HepG2 (cell line): ENCODE data around the gene CDC37L1. TPM values are rescaled to one million over a fixed set of nuclear protein-coding genes. Genes with fewer than 3 reads are reported as not detected.
A peak's percentile ranks its signal among the peaks of the same experiment; 100 is the strongest.

Source experiments
- ATF4 ChIP-seq, 2 experiments: fragments of 450-650 bp in 1 of 2; sonication (generic) in 1 of 2; formaldehyde crosslinking; IDR thresholded peaks; 2 replicates each; pipeline versions ENCODE4 v1.5.0 to v1.8.0; 2020 to 2022; ENCODE audit warnings: mild to moderate bottlenecking in 1 of 2, missing genetic modification reagents in 1 of 2
- BCL3 ChIP-seq: sonication (generic); formaldehyde crosslinking; IDR thresholded peaks from 2 replicates; pipeline ENCODE4 v1.5.1; 2020; ENCODE audit warnings: mild to moderate bottlenecking, missing genetic modification reagents, moderate library complexity
- EEA1 ChIP-seq: sonication (generic); formaldehyde crosslinking; IDR thresholded peaks from 2 replicates; pipeline ENCODE4 v1.5.1; 2020; ENCODE audit warnings: mild to moderate bottlenecking, missing genetic modification reagents, borderline replicate concordance
- HHEX ChIP-seq: IDR thresholded peaks from 2 replicates; pipeline ENCODE4 v1.6.1; 2016; ENCODE audit warnings: control low read depth
- HIVEP1 ChIP-seq: sonication (generic); formaldehyde crosslinking; IDR thresholded peaks from 2 replicates; pipeline ENCODE4 v1.4.0; 2020; ENCODE audit warnings: mild to moderate bottlenecking, missing genetic modification reagents
- HMGA1 ChIP-seq: sonication (generic); formaldehyde crosslinking; conservative IDR thresholded peaks from 2 replicates; pipeline ENCODE4 v1.4.0; 2020; ENCODE audit warnings: missing genetic modification reagents
- NFKB2 ChIP-seq: sonication (generic); formaldehyde crosslinking; IDR thresholded peaks from 2 replicates; pipeline ENCODE4 v1.4.0; 2020; ENCODE audit warnings: missing genetic modification reagents, borderline replicate concordance
- PHB2 ChIP-seq: fragments of 450-650 bp; IDR thresholded peaks from 2 replicates; pipeline ENCODE4 v1.6.1; 2018; ENCODE audit not compliant: partially characterized antibody
- POLR2G ChIP-seq: fragments of 200-400 bp; formaldehyde crosslinking; IDR thresholded peaks from 2 replicates; pipeline ENCODE4 v1.6.1; 2018; ENCODE audit warnings: mild to moderate bottlenecking, low read depth, low read length, moderate library complexity
- TCF7L2 ChIP-seq: IDR thresholded peaks from 2 replicates; pipeline ENCODE4 v1.6.1; 2011; ENCODE audit warnings: mild to moderate bottlenecking, low read depth, low read length, moderate library complexity
- ZFP37 ChIP-seq: sonication (generic); formaldehyde crosslinking; IDR thresholded peaks from 2 replicates; pipeline ENCODE4 v1.4.0; 2020; ENCODE audit warnings: missing genetic modification reagents, borderline replicate concordance
- ZKSCAN8 ChIP-seq: IDR thresholded peaks from 2 replicates; pipeline ENCODE4 v1.6.1; 2016; ENCODE audit warnings: borderline replicate concordance, missing genetic modification reagents, missing compliant biosample characterization
- ZNF253 ChIP-seq: sonication (generic); formaldehyde crosslinking; IDR thresholded peaks from 2 replicates; pipeline ENCODE4 v1.8.0; 2022; ENCODE audit warnings: mild to moderate bottlenecking, missing genetic modification reagents, borderline replicate concordance
- ZNF329 ChIP-seq: sonication (generic); formaldehyde crosslinking; IDR thresholded peaks from 2 replicates; pipeline ENCODE4 v1.9.0; 2021; ENCODE audit warnings: low read depth, mild to moderate bottlenecking, missing genetic modification reagents
- ZNF549 ChIP-seq: sonication (generic); formaldehyde crosslinking; IDR thresholded peaks from 2 replicates; pipeline ENCODE4 v1.5.0; 2020; ENCODE audit warnings: missing genetic modification reagents
- ZNF674 ChIP-seq: sonication (generic); formaldehyde crosslinking; IDR thresholded peaks from 2 replicates; pipeline ENCODE4 v1.5.0; 2020; ENCODE audit warnings: low read depth, mild to moderate bottlenecking, missing genetic modification reagents
- ZNF710 ChIP-seq: sonication (generic); formaldehyde crosslinking; IDR thresholded peaks from 2 replicates; pipeline ENCODE4 v1.5.0; 2020; ENCODE audit warnings: mild to moderate bottlenecking, missing genetic modification reagents, borderline replicate concordance
- ZSCAN25 ChIP-seq: sonication (generic); formaldehyde crosslinking; IDR thresholded peaks from 2 replicates; pipeline ENCODE4 v1.8.0; 2022; ENCODE audit warnings: mild to moderate bottlenecking, missing genetic modification reagents
- polyA plus RNA-seq, 8 experiments: library from polyadenylated mRNA; depleted of rRNA in 3 of 8; stranded (reverse) in 7 of 8; unstranded in 1 of 8; fragments of >200 nt; fragmentation: Illumina TruSeq in 4 of 8; extraction: Trizol in 4 of 8; gene quantifications; 2 replicates each; pipeline versions ENCODE4 v1.2.1 to v1.2.3, GENCODE V29; 2011 to 2016; ENCODE audit warnings: low read depth in 4 of 8, missing spikeins in 1 of 8, mixed read lengths in 1 of 8; ENCODE audit not compliant: insufficient read depth in 1 of 8
- total RNA-seq, 5 experiments: library from RNA; depleted of rRNA; stranded (reverse); fragments of >200 nt; fragmentation: Illumina TruSeq; extraction: Trizol; gene quantifications; 2 replicates each; pipeline ENCODE4 v1.2.3, GENCODE V29; 2016; ENCODE audit warnings: low read depth in 1 of 5
- TF ChIP-seq, protein P1 (sequence below): IDR thresholded peaks from 2 replicates; pipeline ENCODE4 v1.6.1; 2016; ENCODE audit warnings: mild to moderate bottlenecking
- TF ChIP-seq, protein P2 (sequence below): IDR thresholded peaks from 2 replicates; pipeline ENCODE4 v1.6.1; 2016; ENCODE audit warnings: missing genetic modification reagents, missing compliant biosample characterization
- TF ChIP-seq, protein P3 (sequence below): sonication (generic); formaldehyde crosslinking; IDR thresholded peaks from 2 replicates; pipeline ENCODE4 v1.4.0; 2020; ENCODE audit warnings: mild to moderate bottlenecking, missing genetic modification reagents

The CDC37L1 gene
- total and polyA plus RNA-seq, 2 of the 13 experiments (the other 11 are each of a cell fraction or from before 2014, with no cell fraction given): 5.5 to 17.0 TPM

DNA sequence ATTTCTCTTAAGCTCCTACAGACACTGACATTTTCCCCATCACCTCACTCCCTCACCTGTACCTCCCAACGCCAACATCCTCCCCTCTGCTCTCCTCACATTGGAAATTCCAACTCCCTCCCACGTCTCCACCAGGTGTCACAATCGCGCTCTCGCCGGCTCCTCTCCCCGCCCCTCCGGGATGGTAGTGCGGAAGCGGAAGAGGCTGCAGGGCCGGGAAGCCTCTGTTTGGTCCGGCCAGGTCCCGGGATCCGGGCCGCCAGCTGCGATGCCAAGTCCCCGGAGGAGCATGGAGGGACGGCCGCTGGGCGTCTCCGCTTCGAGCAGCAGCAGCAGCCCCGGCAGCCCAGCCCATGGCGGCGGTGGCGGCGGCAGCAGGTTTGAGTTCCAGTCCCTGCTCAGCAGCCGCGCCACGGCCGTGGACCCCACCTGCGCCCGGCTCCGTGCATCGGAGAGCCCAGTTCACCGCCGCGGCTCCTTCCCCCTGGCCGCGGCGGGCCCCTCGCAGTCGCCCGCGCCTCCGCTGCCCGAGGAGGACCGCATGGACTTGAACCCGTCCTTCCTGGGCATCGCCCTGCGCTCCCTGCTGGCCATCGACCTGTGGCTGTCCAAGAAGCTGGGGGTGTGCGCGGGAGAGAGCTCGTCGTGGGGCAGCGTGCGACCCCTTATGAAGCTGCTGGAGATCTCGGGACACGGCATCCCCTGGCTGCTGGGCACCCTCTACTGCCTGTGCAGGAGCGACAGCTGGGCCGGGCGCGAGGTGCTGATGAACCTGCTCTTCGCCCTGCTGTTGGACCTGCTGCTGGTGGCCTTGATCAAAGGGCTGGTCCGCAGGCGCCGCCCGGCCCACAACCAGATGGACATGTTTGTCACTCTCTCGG is 17.0 kb upstream of the CDC37L1 start, which contains the start of gene PLPP6 (continued):
- peak; percentile 9; the same call in 1 of the 2 replicates for TF ChIP-seq ZSCAN25
- no peak for TF ChIP-seq ZNF253 (CRISPR knock-in tag)
- no peak for TF ChIP-seq HHEX
- TF ChIP-seq ZNF710 (CRISPR knock-in tag): peak; percentile 69; the same call in 1 of the 2 replicates
- no peak for TF ChIP-seq HIVEP1 (CRISPR knock-in tag)
- no peak for TF ChIP-seq TCF7L2
- TF ChIP-seq HMGA1 (CRISPR knock-in tag): no peak
- peak; percentile 86; the same call in 1 of the 2 replicates for TF ChIP-seq BCL3 (CRISPR knock-in tag)
- no peak for TF ChIP-seq ZNF549 (CRISPR knock-in tag)
- no peak for TF ChIP-seq PHB2
- no peak for TF ChIP-seq ZNF329 (CRISPR knock-in tag)
- TF ChIP-seq ZKSCAN8 (CRISPR knock-in tag): peak; percentile 22; the same call in 1 of the 2 replicates
- TF ChIP-seq, protein P1, sequence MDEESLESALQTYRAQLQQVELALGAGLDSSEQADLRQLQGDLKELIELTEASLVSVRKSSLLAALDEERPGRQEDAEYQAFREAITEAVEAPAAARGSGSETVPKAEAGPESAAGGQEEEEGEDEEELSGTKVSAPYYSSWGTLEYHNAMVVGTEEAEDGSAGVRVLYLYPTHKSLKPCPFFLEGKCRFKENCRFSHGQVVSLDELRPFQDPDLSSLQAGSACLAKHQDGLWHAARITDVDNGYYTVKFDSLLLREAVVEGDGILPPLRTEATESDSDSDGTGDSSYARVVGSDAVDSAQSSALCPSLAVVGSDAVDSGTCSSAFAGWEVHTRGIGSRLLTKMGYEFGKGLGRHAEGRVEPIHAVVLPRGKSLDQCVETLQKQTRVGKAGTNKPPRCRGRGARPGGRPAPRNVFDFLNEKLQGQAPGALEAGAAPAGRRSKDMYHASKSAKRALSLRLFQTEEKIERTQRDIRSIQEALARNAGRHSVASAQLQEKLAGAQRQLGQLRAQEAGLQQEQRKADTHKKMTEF (CRISPR knock-in tag): peak; percentile 76
- TF ChIP-seq NFKB2 (CRISPR knock-in tag): peak; percentile 90
- TF ChIP-seq POLR2G: peak; percentile 90
- TF ChIP-seq, protein P2, sequence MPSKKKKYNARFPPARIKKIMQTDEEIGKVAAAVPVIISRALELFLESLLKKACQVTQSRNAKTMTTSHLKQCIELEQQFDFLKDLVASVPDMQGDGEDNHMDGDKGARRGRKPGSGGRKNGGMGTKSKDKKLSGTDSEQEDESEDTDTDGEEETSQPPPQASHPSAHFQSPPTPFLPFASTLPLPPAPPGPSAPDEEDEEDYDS (CRISPR knock-in tag): peak; percentile 67
- TF ChIP-seq EEA1: peak; percentile 72; the same call in 1 of the 2 replicates
- peak in 1 of 2 experiments; percentile 46; a peak in 2 of 4 replicates for TF ChIP-seq ATF4 (CRISPR knock-in tag; IDR thresholded peaks at IDR 0.05)
- TF ChIP-seq ZNF674 (CRISPR knock-in tag): no peak
- no peak for TF ChIP-seq ZFP37 (CRISPR knock-in tag)
- TF ChIP-seq, protein P3, sequence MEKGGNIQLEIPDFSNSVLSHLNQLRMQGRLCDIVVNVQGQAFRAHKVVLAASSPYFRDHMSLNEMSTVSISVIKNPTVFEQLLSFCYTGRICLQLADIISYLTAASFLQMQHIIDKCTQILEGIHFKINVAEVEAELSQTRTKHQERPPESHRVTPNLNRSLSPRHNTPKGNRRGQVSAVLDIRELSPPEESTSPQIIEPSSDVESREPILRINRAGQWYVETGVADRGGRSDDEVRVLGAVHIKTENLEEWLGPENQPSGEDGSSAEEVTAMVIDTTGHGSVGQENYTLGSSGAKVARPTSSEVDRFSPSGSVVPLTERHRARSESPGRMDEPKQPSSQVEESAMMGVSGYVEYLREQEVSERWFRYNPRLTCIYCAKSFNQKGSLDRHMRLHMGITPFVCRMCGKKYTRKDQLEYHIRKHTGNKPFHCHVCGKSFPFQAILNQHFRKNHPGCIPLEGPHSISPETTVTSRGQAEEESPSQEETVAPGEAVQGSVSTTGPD (CRISPR knock-in tag): peak; percentile 3; the same call in 1 of the 2 replicates
